Heart right ventricle (tissue), 16 donors: Measurements from ENCODE around the gene PAK4. TPM values are rescaled to one million over a fixed set of nuclear protein-coding genes. Genes with fewer than 3 reads are reported as not detected.

Experiments
- ATAC-seq, 8 donors: fragments of 200-7000 bp; cut with Tn5 transposase; one replicate each; pipeline ENCODE4 v1.9.1; 2020; ENCODE audit warnings: mild to moderate bottlenecking in 8 of 8, moderate library complexity in 8 of 8, moderate number of reproducible peaks in 1 of 8
- DNase-seq, 2 donors: peaks; one replicate each; pipeline ENCODE4 v3.0.0-alpha.2; 2020
- H3K27ac ChIP-seq, 10 donors: fragments of 200-600 bp; sonication (generic) in 2 of 10; one replicate each; pipeline versions ENCODE4 v1.5.0 to v1.8.0; 2020 to 2022; ENCODE audit warnings: mild to moderate bottlenecking in 3 of 10
- H3K27me3 ChIP-seq, 7 donors: fragments of 200-600 bp; one replicate each; pipeline ENCODE4 v1.8.0; 2021 to 2022; ENCODE audit warnings: mild to moderate bottlenecking in 2 of 7
- H3K36me3 ChIP-seq, 9 donors: fragments of 200-600 bp; sonication (generic) in 1 of 9; one replicate each; pipeline versions ENCODE4 v1.5.0 to v1.8.0; 2020 to 2022; ENCODE audit warnings: mild to moderate bottlenecking in 2 of 9
- H3K4me1 ChIP-seq, 9 donors: fragments of 200-600 bp; sonication (generic) in 1 of 9; one replicate each; pipeline versions ENCODE4 v1.5.0 to v1.8.0; 2020 to 2022; ENCODE audit warnings: mild to moderate bottlenecking in 4 of 9
- H3K4me3 ChIP-seq, 10 donors: fragments of 200-600 bp; sonication (generic) in 2 of 10; one replicate each; pipeline versions ENCODE4 v1.5.0 to v1.8.0; 2020 to 2022; ENCODE audit warnings: mild to moderate bottlenecking in 7 of 10, moderate library complexity in 2 of 10
- H3K9me3 ChIP-seq, 11 donors: fragments of 200-600 bp in 10 of 11; sonication (generic) in 2 of 11; one replicate each; pipeline versions ENCODE4 v1.5.0 to v1.8.0; 2013 to 2022; ENCODE audit warnings: mild to moderate bottlenecking in 2 of 11, control low read depth in 1 of 11, moderate library complexity in 1 of 11
- CTCF ChIP-seq, 9 donors: fragments of 200-600 bp; sonication (generic) in 2 of 9; IDR thresholded peaks; one replicate each; pipeline versions ENCODE4 v1.5.0 to v1.8.0; 2021 to 2022; ENCODE audit warnings: antibody characterized with exemption in 9 of 9, mild to moderate bottlenecking in 5 of 9, moderate library complexity in 1 of 9
- WGBS, 2 donors: extraction: QIAGEN DNeasy Blood & Tissue Kit; methylation state at CpG; one replicate each; pipeline ENCODE4 v1.1.7; 2013; ENCODE audit warnings: inconsistent platforms in 1 of 2; 5-methylcytosine and 5-hydroxymethylcytosine counted together
- intact Hi-C, 10 donors: fragments of 100-400 bp; cut with DNase I; formaldehyde crosslinking; loops; one replicate each; pipeline versions ENCODE4 v1.11.1 to v1.14.2; 2022
- polyA plus RNA-seq, 2 donors: library from polyadenylated mRNA; stranded (reverse); fragments of 200-250 nt; gene quantifications; one replicate each; pipeline ENCODE4 v1.2.3, GENCODE V29; 2013
- total RNA-seq, 10 donors: library from RNA; stranded (reverse); fragmentation: NEBNext Ultra II Directional in 3 of 10; extraction: Animal tissue kit (Norgen Biotek cat#: 25700) in 3 of 10; gene quantifications; one replicate each; pipeline versions ENCODE4 v1.2.1 to v1.2.4, GENCODE V29; 2021 to 2023
- donor health status: Arrhythmogenic right ventricular cardiomyopathy.
- donor health status: ischemic (EF 13 %, LVEDD 7.1; RV severe dilation, severe dysfunction).
- donor health status: healthy with polysubstance abuse.
- donor health status: DM: no; HTN: yes; CAD: no.
- donor health status: DM: no; HTN: no; CAD: no.
- donor health status: ischemic (EF 25% LVEDD 6.9; RV normal size, moderate dysfunction).
- donor health status: ischemic (EF 25% LVEDD 5.7; RV mildly dilated, moderate dysfunction).
- donor health status: healthy.
- donor health status: DM: yes; HTN: yes; CAD: no.
- donor health status: Ischemic cardiomyopathy.
- donor health status: ischemic (EF 35%, LVEDD 5.7; RV mildly dilated, moderate dysfunction).
- donor health status: nonischemic (EF 11% LVEDD 7.7; RV severe dilation, severe dysfunction).
- donor health status: DM: yes; HTN: yes; CAD: no.
- donor health status: PGD.
- donor health status: ischemic (EF 29% LVEDD 5.4; RV normal size, mild dysfunction).
- donor health status: nonischemic (EF 23%, LVEDD 6.1; RV moderate dilation, normal function).

PAK4 gene
- total and polyA plus RNA-seq, 12 donors, result 8.6 to 22.4 (median 16.1) TPM

DNA sequence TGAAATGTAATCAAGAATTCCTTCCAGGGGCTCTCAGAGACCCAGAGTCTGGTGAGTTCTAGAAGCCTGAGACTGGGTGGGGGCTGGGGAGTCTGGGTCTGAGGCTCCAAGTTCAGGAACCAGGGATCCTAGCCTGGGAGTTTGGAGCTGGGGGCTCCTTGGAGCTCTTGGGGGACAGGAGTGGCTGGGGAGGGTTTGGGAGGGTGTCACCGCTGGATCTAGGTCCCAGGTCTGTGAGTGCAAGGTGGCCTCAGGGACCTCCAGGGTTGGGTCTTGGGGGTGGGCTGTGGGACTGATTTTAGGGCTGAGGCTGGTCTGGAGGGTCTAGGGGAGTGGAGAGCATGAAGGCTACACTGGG lies 77.4 kb downstream of the PAK4 start:
- Histone ChIP-seq H3K27me3 (peaks cover 8 to 99% (median 93%) of the 10 kb centered on the region in 7 donors), H3K27ac (no peak overlapping the region), H3K9me3 (no peaks in the 10 kb centered on the region), H3K36me3 (no peaks in the 10 kb centered on the region), H3K4me3 (no peak overlapping the region), H3K4me1 (no peaks in the 10 kb centered on the region)
- ATAC-seq (no peak), DNase-seq (no peak)
- 80 to 97% methylated on average over 1 of the region's 1 CpG for WGBS, 2 donors
- TF ChIP-seq CTCF (IDR thresholded peaks at IDR 0.05), result no peak
- intact Hi-C loops, result no loop called here

GRCh38 chr19:39203372-39204341 lies 78.1 kb downstream of the PAK4 start, which contains the start of gene SYCN:
TSS of gene SYCN (minus strand) at chr19:39204263. CDS start at chr19:39204254, 9 bp downstream.
- 19 to 20% methylated on average over 57 of the region's 57 CpGs for WGBS, 2 donors
- intact Hi-C loops, result no loop called here
- no peaks in the 10 kb centered on the region for H3K36me3 ChIP-seq
- no peak within 1 kb of the TSS for H3K27ac ChIP-seq
- ATAC-seq (no peak), DNase-seq (no peak)
- no peaks in the 10 kb centered on the region for H3K4me1 ChIP-seq
- peaks cover 8 to 99% (median 91%) of the 10 kb centered on the region in 7 donors for H3K27me3 ChIP-seq
- H3K4me3 ChIP-seq, result no peak within 1 kb of the TSS
- H3K9me3 ChIP-seq, result no peaks in the 10 kb centered on the region
- TF ChIP-seq CTCF (IDR thresholded peaks at IDR 0.05), result no peak

GRCh38 chr19:39205449-39205764 lies 79.8 kb downstream of the PAK4 start:
- intact Hi-C loops, result no loop called here
- H3K27me3 ChIP-seq, result peaks cover 8 to 88% (median 74%) of the 10 kb centered on the region in 7 donors
- ATAC-seq (no peak), DNase-seq (no peak)
- H3K4me1 ChIP-seq, result no peaks in the 10 kb centered on the region
- no peak for TF ChIP-seq CTCF (IDR thresholded peaks at IDR 0.05)
- H3K4me3 ChIP-seq, result no peak overlapping the region
- no peak overlapping the region for H3K27ac ChIP-seq
- H3K9me3 ChIP-seq, result no peaks in the 10 kb centered on the region
- WGBS, 2 donors, result 66 to 79% methylated on average over 3 of the region's 3 CpGs
- no peaks in the 10 kb centered on the region for H3K36me3 ChIP-seq

- no peaks in the 10 kb centered on the region for H3K9me3 ChIP-seq
- WGBS, 2 donors, result 89 to 91% methylated on average over 6 of the region's 6 CpGs
- no peak for ATAC-seq
- peaks cover 8 to 83% (median 66%) of the 10 kb centered on the region in 7 donors for H3K27me3 ChIP-seq
- intact Hi-C loops, result no loop called here
- H3K36me3 ChIP-seq, result no peaks in the 10 kb centered on the region
- H3K4me3 ChIP-seq, result no peak overlapping the region
- H3K4me1 ChIP-seq, result no peaks in the 10 kb centered on the region
- no peak for TF ChIP-seq CTCF (IDR thresholded peaks at IDR 0.05)
- no peak overlapping the region for H3K27ac ChIP-seq
- DNase-seq, result no peak
Observed at GRCh38 chr19:39206122-39206521, 80.5 kb downstream of the PAK4 start.
